A673 (cell line): ENCODE measurements around the gene OTOGL. TPM values are rescaled to one million over a fixed set of nuclear protein-coding genes. Genes with fewer than 3 reads are reported as not detected.

Experiments used
- BruUV-seq: library from RNA; stranded (reverse); fragments of 400-500 nt; replicated peaks from 2 replicates; lab custom pipeline; 2021; lab: Mats Ljungman, UMichigan
- CTCF ChIA-PET: fragments of 300-600 bp; sonication (Branson Sonifier 250); formaldehyde crosslinking; loops from one replicate; lab custom pipeline; 2022; ENCODE audit warnings: antibody characterized with exemption; lab: Charles Lee
- POLR2A ChIA-PET: fragments of 300-600 bp; sonication (Branson Sonifier 250); formaldehyde crosslinking; loops from one replicate; lab custom pipeline; 2022; ENCODE audit warnings: antibody characterized with exemption; ENCODE audit not compliant: low non-redundant PET; lab: Charles Lee
- DNase-seq: peaks from one replicate; pipeline ENCODE4 v3.0.0-alpha.2; 2015; ENCODE audit warnings: low spot score
- H3K27ac ChIP-seq: fragments of 200-600 bp; sonication (generic); 2 replicates; pipeline ENCODE4 v1.5.1; 2016; ENCODE audit warnings: mixed run types, low read depth, mild to moderate bottlenecking, mixed read lengths, antibody characterized with exemption, low read length; ENCODE audit not compliant: poor library complexity, severe bottlenecking
- H3K27me3 ChIP-seq: fragments of 200-600 bp; sonication (generic); replicated peaks from 2 replicates; pipeline ENCODE4 v1.6.1; 2017; ENCODE audit warnings: mixed run types, low read depth, mild to moderate bottlenecking, mixed read lengths, antibody characterized with exemption, low read length; ENCODE audit not compliant: insufficient read depth, poor library complexity
- H3K36me3 ChIP-seq: fragments of 200-600 bp; sonication (generic); 2 replicates; pipeline ENCODE4 v1.6.1; 2016; ENCODE audit warnings: mixed run types, mild to moderate bottlenecking, mixed read lengths, antibody characterized with exemption, low read length; ENCODE audit not compliant: insufficient read depth, poor library complexity, severe bottlenecking
- H3K4me1 ChIP-seq: fragments of 200-600 bp; sonication (generic); 2 replicates; pipeline ENCODE4 v1.6.1; 2017; ENCODE audit warnings: mixed run types, mild to moderate bottlenecking, mixed read lengths, antibody characterized with exemption, low read length; ENCODE audit not compliant: insufficient read depth, poor library complexity, severe bottlenecking
- H3K4me3 ChIP-seq: fragments of 200-600 bp; sonication (generic); 2 replicates; pipeline ENCODE4 v1.5.1; 2016; ENCODE audit warnings: low read depth, mixed run types, mild to moderate bottlenecking, mixed read lengths, low read length; ENCODE audit not compliant: poor library complexity, severe bottlenecking
- H3K9me3 ChIP-seq: fragments of 200-600 bp; sonication (generic); 2 replicates; pipeline ENCODE4 v1.6.1; 2016; ENCODE audit warnings: mixed run types, low read depth, mild to moderate bottlenecking, mixed read lengths, antibody characterized with exemption, low read length; ENCODE audit not compliant: poor library complexity, severe bottlenecking
- EZH2 ChIP-seq: fragments of 200-600 bp; sonication (generic); IDR thresholded peaks from 2 replicates; pipeline ENCODE4 v1.6.1; 2017; ENCODE audit warnings: borderline replicate concordance, low read depth, mild to moderate bottlenecking, mixed read lengths, antibody characterized with exemption, low read length; ENCODE audit not compliant: poor library complexity, severe bottlenecking
- intact Hi-C: fragments of 100-400 bp; cut with micrococcal nuclease; formaldehyde crosslinking; loops from one replicate; pipeline ENCODE4 v1.10.0; 2022; ENCODE audit not compliant: unreplicated experiment
- total RNA-seq: library from RNA; stranded (reverse); gene quantifications from 2 replicates; pipeline ENCODE4 v1.2.3, GENCODE V29; 2021
- TF ChIP-seq, protein P1 (sequence below): fragments of 300-800, 200-600 bp; sonication (generic); conservative IDR thresholded peaks from 2 replicates; pipeline ENCODE4 v1.5.1; 2017; ENCODE audit warnings: low read depth, mild to moderate bottlenecking, antibody characterized with exemption, low read length, moderate library complexity, mixed read lengths

OTOGL gene
- total RNA-seq, 1 experiment from 2014 or later, result 0.73 TPM

DNA sequence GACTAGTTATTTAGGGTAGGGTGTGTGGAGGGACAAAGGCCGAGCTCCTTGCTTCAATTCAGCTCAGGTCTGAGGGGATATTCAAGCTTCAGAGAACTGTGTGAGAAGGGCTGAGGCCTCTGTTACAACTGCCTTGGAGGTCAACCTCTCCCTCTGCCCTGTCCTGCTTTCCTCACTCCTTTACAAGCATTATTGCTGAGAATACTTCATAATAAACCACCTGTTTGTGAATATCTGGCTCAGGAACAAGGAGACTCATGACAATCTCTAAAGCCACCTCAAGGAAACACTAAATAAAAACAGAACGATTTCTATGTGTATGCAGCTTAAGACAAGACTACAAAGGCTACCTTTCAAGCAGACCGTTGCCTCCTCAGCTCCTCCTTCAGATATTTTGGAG lies 21.7 kb downstream of the OTOGL start:
- POLR2A ChIA-PET, result no interaction called here
- Histone ChIP-seq H3K4me1 (no peaks in the 10 kb centered on the region), H3K27ac (no peak overlapping the region), H3K4me3 (no peak overlapping the region), H3K27me3 (no peaks in the 10 kb centered on the region), H3K9me3 (no peaks in the 10 kb centered on the region), H3K36me3 (no peaks in the 10 kb centered on the region)
- CTCF ChIA-PET, result no interaction called here
- BruUV-seq, result no TSS peak
- intact Hi-C loops, result no loop called here
- no peak for TF ChIP-seq EZH2
- TF ChIP-seq, protein P1, sequence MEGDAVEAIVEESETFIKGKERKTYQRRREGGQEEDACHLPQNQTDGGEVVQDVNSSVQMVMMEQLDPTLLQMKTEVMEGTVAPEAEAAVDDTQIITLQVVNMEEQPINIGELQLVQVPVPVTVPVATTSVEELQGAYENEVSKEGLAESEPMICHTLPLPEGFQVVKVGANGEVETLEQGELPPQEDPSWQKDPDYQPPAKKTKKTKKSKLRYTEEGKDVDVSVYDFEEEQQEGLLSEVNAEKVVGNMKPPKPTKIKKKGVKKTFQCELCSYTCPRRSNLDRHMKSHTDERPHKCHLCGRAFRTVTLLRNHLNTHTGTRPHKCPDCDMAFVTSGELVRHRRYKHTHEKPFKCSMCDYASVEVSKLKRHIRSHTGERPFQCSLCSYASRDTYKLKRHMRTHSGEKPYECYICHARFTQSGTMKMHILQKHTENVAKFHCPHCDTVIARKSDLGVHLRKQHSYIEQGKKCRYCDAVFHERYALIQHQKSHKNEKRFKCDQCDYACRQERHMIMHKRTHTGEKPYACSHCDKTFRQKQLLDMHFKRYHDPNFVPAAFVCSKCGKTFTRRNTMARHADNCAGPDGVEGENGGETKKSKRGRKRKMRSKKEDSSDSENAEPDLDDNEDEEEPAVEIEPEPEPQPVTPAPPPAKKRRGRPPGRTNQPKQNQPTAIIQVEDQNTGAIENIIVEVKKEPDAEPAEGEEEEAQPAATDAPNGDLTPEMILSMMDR, result no peak
- DNase-seq, result no peak

DNA sequence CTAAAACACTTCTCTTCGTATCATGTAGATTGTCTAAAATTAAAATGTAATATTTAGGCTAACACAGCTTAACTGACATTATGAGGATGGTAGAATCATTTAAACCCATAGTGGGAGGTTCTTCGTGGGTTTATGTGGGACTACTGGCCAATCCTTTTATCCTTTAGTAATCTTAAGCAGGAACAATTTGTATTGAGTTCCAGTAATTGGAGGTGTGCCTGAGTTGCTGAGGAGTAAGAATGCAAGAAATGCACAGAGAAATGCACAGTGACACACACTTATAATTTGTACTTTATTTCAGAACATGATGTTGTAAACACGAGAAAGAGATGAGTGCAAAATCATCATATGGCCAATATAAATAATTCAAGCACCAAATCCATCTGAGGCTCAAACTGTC lies 22.3 kb downstream of the OTOGL start:
- Histone ChIP-seq H3K36me3 (no peaks in the 10 kb centered on the region), H3K4me1 (no peaks in the 10 kb centered on the region), H3K27me3 (no peaks in the 10 kb centered on the region), H3K9me3 (no peaks in the 10 kb centered on the region), H3K27ac (no peak overlapping the region), H3K4me3 (no peak overlapping the region)
- TF ChIP-seq, protein P1, result no peak
- TF ChIP-seq EZH2, result no peak
- DNase-seq, result no peak
- ChIA-PET POLR2A (no interaction called here), CTCF (no interaction called here)
- intact Hi-C loops, result no loop called here
- no TSS peak for BruUV-seq

DNA sequence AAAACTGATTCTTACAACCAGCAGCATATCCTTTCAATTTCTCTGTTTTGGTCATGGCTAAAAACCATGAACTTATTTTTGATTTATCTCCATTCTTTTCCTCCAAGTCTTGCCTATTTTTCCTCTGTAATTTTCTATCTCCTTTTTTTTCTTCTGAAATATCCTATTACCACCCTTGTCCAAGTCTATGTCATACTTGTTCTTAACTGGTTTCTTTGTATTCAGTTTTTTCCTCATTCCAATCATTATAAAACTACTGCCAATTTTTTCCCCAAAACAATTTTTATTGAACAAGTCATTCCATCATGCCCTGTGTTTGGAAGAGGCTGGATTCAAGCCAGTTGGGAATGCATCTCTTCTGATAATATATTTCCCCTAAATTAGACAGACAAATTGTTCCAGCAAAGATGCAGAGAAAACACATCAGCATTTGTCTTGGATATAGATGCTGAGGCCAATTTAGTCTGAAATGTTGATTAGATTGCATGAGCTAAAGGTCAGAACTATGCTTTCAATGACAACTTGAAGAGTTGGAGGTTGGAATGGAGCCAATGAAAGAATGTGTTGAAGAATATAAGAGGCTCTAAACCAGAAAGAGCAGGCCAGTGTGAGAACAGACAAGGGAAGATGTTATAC lies 30.7 kb downstream of the OTOGL start:
- ChIA-PET CTCF (no interaction called here), POLR2A (no interaction called here)
- Histone ChIP-seq H3K27ac (no peak overlapping the region), H3K4me1 (no peaks in the 10 kb centered on the region), H3K9me3 (no peaks in the 10 kb centered on the region), H3K4me3 (no peak overlapping the region), H3K36me3 (no peaks in the 10 kb centered on the region), H3K27me3 (peaks cover 3% of the 10 kb centered on the region)
- BruUV-seq, result no TSS peak
- DNase-seq, result no peak
- TF ChIP-seq, protein P1, result no peak
- TF ChIP-seq EZH2, result no peak
- intact Hi-C loops, result no loop called here
